Measurements from ENCODE around the gene CHST4.
A peak's percentile ranks its signal among the peaks of the same experiment; 100 is the strongest.
"Not testable (repeated sequence)": the region's sequence is repeated elsewhere in the genome, so short reads cannot be mapped to it uniquely, and the experiment has no call there.

The CHST4 gene

GRCh38 chr16:71526111-71526631 lies at the start of gene CHST4:
Gene CHST4, plus strand, starts transcription at chr16:71526426. Its CDS starts 10,252 bp downstream, at chr16:71536678.
- DNase-seq = no peak
- intact Hi-C loops (cut with DNase I) = no loop called here

GRCh38 chr16:71476457-71477124 lies 49.6 kb upstream of the CHST4 start:
- intact Hi-C loops (cut with DNase I) = no loop called here
- no peak for DNase-seq

GRCh38 chr16:71479420-71479819 lies 46.8 kb upstream of the CHST4 start:
- DNase-seq = peak in 22 of 42 donors; percentile 5 to 59 (median 28)
- intact Hi-C loops (cut with DNase I) = no loop called here

GRCh38 chr16:71480956-71481355 lies 45.3 kb upstream of the CHST4 start:
- intact Hi-C loops (cut with DNase I) = loop anchor here (10.0 kb wide), 1 partner anchor 84 kb away; no protein-coding TSS in a partner anchor

GRCh38 chr16:71482569-71482968 lies 43.7 kb upstream of the CHST4 start:
- intact Hi-C loops (cut with DNase I) = loop anchor here (10.0 kb wide), 1 partner anchor 82 kb away; no protein-coding TSS in a partner anchor
- no peak for DNase-seq

More at GRCh38 chr16:71480956-71481355, 45.3 kb upstream of the CHST4 start:
- no peak for DNase-seq

GRCh38 chr16:71484006-71484893 lies 42.0 kb upstream of the CHST4 start:
- intact Hi-C loops (cut with DNase I) = loop anchor here (1.0 to 10.0 kb wide), 2 partner anchors 22 to 81 kb away; partner anchors contain the start of gene ZNF23

GRCh38 chr16:71489122-71489521 lies 37.1 kb upstream of the CHST4 start, which contains the start of gene ZNF19:
Gene ZNF19, minus strand, starts transcription at chr16:71489324. Its CDS starts 7,210 bp downstream, at chr16:71482114.
- no peak for DNase-seq
- intact Hi-C loops (cut with DNase I) = loop anchor here (10.0 kb wide), 1 partner anchor 76 kb away; no protein-coding TSS in a partner anchor

More at GRCh38 chr16:71484006-71484893, 42.0 kb upstream of the CHST4 start:
- peak; percentile 85 to 97 (median 92) for DNase-seq

- no peak for DNase-seq
- intact Hi-C loops (cut with DNase I) = no loop called here
Observed at GRCh38 chr16:71490361-71490760, 35.9 kb upstream of the CHST4 start.

- no peak for DNase-seq
- intact Hi-C loops (cut with DNase I) = no loop called here
Observed at GRCh38 chr16:71491054-71491453, 35.2 kb upstream of the CHST4 start.

- intact Hi-C loops (cut with DNase I) = no loop called here
- no peak for DNase-seq
Observed at GRCh38 chr16:71492786-71493185, 33.4 kb upstream of the CHST4 start.

- intact Hi-C loops (cut with DNase I) = no loop called here
- no peak for DNase-seq
Observed at GRCh38 chr16:71493213-71493612, 33.0 kb upstream of the CHST4 start.

- intact Hi-C loops (cut with DNase I) = loop anchor here (5.0 kb wide), 1 partner anchor 86 kb away; no protein-coding TSS in a partner anchor
- no peak for DNase-seq
Observed at GRCh38 chr16:71498031-71498430, 28.2 kb upstream of the CHST4 start.

- intact Hi-C loops (cut with DNase I) = loop anchor here (5.0 kb wide), 1 partner anchor 88 kb away; no protein-coding TSS in a partner anchor
- DNase-seq = peak in 31 of 42 donors; percentile 10 to 79 (median 47)
Observed at GRCh38 chr16:71499775-71500364, 26.4 kb upstream of the CHST4 start.

- DNase-seq = no peak
- intact Hi-C loops (cut with DNase I) = no loop called here
Observed at GRCh38 chr16:71500964-71501363, 25.3 kb upstream of the CHST4 start.

- no peak for DNase-seq
- intact Hi-C loops (cut with DNase I) = no loop called here
Observed at GRCh38 chr16:71501547-71501946, 24.7 kb upstream of the CHST4 start.

- DNase-seq; intact Hi-C loops (cut with DNase I): not testable (repeated sequence)
Observed at GRCh38 chr16:71504051-71504450, 22.2 kb upstream of the CHST4 start.

- intact Hi-C loops (cut with DNase I) = no loop called here
- DNase-seq = no peak
Observed at GRCh38 chr16:71504901-71505300, 21.3 kb upstream of the CHST4 start.

GRCh38 chr16:71507061-71507460 lies 19.2 kb upstream of the CHST4 start:
- intact Hi-C loops (cut with DNase I) = no loop called here
- DNase-seq = no peak

GRCh38 chr16:71513302-71513701 lies 12.9 kb upstream of the CHST4 start:
- DNase-seq = no peak
- intact Hi-C loops (cut with DNase I) = no loop called here

Data from head of caudate nucleus (tissue), 42 donors.